Colon (tissue), 2 donors: ENCODE measurements around the gene MYO15B.

ENCODE experiments used
- FAIRE-seq: peaks from 2 replicates; lab custom pipeline; 2012; peaks lifted over from hg19 to GRCh38; lab: Jason Lieb, UNC
- donor health status: control.
- donor health status: control.

The MYO15B gene

DNA sequence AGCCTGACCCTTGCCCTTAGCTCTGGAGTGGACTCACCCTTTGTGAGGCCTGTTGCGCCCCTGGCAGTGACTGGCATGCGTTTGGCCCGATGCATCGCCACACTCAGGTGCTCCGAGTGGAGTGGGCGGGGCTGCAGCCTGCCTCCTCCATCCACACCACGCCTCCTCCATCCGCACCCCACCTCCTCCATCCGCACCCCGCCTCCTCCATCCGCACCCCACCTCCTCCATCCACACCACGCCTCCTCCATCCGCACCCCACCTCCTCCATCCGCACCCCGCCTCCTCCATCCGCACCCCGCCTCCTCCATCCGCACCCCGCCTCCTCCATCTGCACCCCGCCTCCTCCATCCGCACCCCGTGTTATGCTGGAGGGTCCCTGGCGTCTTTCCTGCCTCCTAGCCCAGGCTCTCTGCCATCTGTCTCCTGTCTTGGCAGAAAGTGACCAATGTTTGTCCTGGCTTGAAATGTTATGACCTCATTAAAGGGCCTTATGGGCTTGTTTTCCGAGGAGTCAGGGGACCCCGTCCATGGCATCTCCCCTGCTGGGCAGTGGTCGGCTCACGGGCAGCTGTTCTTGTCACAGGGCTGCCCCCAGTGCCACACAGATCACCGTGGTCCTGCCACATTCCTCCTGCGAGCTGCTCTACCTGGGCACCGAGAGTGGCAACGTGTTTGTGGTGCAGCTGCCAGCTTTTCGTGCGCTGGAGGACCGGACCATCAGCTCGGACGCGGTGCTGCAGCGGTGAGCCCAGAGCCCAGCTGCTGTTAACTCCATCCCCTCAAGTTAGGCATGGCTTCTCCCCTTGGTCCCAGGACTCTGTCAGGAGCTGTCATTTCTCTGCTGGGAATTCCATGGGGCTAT lies 28.7 kb upstream of the MYO15B start:
- FAIRE-seq = no peak

DNA sequence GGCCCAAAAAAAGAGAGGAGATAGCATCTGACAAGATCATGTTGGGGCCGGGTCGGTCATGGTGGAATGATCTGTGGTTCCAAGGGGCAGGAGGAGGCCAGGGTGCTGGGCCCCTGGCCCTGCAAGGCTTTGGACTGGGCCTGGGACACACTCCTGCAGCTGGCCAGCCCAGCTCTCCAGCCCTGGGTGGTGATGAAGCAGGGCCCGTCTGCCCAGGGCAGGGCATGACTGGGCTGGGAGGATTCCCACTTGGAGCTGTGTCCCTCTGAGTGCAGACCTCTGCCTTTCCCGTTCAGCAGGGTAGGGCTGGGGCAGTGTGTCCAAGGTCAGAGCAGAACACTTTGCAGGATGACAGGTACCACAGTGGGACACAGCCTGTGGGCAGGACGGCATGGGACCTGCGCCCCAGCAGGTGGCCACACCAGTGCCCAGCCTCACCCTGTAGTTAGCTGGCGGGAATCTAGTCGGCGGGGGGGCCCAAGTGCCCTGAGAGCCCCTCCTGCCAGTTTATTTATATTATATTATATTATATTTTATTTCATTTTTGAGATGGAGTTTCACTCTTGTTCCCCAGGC lies 27.6 kb upstream of the MYO15B start:
- FAIRE-seq = no peak

DNA sequence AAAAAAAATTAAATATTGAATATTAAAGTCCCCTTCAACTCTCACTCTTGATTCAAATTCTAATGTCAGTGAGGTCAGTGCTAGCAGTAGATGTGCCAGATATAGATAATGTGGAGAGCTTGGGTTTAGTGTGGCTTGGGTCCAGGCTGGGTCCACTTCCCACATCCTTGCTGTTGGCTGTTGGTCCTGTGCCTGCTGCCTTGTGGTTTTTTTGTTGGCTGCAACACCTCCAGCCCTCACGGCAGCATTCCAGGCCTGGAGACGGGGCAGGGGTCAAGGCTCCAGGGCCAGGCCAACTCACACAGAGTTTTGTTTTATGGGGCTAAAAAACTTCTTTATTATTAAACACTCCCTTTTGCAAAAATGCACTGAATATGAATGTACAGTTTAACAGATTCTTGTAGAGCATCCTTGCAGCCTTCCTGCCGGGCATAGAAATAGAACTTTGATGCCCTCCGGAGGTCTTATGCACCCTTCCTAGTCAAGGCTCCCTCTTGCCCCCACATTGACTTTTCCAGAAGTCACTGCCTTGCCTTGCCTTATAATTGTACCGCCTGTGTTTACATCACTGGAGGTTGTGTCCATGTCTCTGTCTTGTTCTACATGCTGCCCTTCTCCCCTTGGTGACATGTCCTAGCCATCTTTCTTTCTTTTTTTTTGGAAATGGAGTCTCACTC lies 25.5 kb upstream of the MYO15B start:
- no peak for FAIRE-seq

DNA sequence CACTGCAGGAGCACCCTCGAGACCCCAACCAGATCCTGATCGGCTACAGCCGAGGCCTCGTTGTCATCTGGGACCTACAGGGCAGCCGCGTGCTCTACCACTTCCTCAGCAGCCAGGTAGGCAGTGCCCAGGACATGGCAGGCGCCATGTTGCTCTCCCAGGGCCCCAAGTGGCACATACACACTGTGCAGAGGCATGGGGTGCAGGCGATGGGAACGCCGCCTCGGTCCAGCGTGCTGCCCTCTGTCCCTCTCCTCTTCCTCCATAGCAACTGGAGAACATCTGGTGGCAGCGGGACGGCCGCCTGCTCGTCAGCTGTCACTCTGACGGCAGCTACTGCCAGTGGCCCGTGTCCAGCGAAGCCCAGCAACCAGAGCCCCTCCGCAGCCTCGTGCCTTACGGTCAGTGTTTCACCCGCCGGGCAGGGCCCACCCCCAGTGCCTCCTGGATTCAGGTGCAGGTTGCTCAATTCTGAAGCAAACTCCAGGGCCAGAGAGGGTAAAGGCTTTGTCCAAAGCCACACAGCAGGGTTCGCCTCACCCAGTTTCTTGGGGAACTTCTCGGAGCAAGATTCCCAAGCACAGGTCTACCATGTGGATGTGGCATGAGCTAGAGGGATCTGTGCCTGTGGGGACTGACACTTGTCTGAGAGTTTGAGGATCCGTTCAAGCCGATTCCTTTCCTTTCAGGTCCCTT lies 24.4 kb upstream of the MYO15B start:
- no peak for FAIRE-seq

DNA sequence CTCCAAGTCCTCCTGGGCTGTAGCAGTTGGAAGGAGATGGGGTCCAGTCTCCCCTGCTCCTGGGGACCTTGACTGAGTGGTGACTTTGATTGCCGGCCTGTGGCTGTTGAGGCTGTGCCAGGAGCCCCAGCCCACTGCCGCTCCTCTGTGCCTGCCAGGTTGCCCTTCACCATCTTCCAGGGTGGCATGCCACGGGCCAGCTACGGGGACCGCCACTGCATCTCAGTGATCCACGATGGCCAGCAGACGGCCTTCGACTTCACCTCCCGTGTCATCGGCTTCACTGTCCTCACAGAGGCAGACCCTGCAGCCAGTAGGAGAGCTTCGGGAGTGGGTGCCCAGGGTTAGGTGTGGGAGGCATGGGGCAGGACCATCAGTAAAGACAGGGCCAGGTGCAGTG lies 23.4 kb upstream of the MYO15B start:
- FAIRE-seq = no peak

DNA sequence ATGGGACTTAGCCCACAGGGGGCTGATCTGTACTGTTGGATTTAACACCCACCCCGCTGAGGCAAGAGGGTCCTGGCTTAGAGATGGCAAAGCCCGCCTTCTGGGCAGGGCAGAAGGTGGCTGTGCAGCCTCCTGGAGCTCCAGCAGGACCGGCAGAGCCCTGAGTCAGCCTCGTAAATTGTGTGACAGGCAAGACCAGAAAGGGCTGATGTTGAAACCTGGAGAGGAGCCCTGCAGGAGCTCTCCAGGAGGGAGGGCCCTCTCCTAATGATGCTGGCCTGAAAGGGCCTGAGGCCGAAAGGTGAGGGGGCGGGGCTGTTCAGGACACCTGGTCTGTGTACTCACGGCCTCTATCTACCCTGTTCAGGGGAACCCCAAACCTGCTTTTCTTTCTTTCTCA lies 22.5 kb upstream of the MYO15B start:
- FAIRE-seq = no peak

DNA sequence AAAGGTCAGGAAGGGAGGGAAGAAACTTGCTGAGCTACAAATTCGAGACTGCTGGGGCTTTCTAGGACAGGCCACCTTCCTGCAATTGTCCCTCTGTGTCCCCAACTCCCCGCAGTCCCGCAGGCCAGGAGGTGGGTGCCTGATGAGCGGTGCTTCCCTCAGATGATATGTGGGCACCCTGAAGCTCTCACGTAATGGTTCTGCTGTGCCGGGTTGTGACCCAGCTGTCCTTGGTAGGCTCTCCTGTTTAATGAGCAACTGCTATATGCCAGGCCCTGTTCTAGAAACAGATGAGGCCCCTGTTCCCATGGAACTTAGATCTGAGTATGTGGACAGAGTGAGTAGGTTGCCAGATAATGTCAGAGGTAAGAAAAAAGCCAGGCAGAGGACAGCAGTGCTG lies 22.0 kb upstream of the MYO15B start:
- FAIRE-seq = no peak

DNA sequence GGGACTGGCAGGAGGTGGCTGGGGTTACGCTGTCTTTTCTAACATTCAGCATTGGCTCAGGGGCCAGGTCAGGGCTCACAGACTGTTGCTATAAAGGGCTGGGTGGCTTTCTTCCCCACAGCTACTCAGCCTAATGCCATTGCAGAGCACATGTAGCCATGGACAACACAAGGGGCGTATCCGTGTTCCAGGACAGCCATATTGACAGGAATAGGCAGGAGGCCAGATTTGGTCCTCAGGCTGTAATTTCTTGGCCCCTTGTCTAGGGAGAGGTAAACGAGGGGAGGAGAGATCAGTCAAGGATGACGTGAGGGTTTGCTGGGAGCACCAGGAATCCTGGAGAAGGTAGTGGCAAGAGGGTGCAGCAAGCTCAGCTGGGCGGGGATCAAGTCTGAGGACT lies 21.2 kb upstream of the MYO15B start:
- FAIRE-seq = no peak

DNA sequence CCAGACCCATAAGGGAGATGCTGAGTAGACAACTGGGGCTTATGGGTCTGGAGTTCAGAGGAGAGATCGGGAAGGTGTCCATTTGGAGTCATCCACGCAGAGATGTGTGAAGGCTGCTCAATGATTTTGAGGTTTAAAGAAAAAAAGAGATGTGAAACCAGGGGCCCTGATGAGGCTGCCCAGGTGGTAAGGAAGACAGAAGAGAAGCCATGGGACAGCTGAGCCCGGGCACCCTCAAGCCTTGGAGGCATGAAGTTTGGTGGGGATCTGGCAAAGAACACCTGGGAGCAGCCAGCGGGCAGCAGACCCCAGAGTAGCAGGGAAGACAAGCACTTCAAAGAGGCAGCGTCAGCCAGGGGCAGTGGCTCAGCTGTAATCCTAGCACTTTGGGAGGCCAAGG lies 20.8 kb upstream of the MYO15B start:
- no peak for FAIRE-seq

DNA sequence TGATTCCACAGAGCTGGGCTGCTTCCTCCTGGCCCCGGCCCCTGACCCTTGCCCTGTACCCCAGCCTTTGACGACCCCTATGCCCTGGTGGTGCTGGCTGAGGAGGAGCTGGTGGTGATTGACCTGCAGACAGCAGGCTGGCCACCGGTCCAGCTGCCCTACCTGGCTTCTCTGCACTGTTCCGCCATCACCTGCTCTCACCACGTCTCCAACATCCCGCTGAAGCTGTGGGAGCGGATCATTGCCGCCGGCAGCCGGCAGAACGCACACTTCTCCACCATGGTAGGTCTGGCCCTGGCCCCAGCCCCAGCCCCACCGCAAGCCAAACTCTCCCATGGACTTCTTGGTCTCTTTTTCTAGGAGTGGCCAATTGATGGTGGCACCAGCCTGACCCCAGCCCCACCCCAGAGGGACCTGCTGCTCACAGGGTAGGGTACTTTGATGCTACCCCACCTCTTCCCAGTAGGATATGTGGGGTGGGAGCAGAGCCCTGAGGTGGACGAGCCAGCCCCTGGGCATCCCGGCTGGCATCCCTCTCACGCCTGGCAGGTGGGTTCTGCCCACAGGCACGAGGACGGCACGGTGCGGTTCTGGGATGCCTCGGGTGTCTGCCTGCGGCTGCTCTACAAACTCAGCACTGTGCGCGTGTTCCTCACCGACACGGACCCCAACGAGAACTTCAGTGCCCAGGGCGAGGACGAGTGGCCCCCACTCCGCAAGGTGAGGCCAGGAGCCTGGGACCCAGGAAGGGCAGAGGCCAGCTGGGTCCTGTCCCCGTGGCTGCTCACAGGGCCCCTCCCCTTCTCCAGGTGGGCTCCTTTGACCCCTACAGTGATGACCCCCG lies 19.0 kb upstream of the MYO15B start:
- no peak for FAIRE-seq

DNA sequence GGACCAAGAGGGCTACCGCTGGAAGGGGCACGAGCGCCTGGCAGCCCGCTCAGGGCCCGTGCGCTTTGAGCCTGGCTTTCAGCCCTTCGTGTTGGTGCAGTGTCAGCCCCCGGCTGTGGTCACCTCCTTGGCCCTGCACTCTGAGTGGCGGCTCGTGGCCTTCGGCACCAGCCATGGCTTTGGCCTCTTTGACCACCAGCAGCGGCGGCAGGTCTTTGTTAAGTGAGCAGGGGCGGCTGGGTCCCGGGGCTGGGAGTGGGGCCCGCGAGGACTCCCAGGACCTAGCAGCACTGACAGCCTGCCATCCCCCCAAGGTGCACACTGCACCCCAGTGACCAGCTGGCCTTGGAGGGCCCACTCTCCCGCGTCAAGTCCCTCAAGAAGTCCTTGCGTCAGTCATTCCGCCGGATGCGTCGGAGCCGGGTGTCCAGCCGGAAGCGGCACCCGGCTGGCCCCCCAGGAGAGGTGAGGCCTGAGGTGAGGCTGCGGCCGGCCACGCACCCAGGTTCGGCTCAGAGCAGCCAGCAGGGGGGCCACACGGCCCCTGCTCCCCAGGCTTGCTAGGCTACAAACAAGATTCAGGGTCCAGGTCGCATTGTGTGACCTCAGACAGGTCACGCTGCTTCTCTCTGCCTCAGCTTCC lies 17.4 kb upstream of the MYO15B start:
- FAIRE-seq = no peak

DNA sequence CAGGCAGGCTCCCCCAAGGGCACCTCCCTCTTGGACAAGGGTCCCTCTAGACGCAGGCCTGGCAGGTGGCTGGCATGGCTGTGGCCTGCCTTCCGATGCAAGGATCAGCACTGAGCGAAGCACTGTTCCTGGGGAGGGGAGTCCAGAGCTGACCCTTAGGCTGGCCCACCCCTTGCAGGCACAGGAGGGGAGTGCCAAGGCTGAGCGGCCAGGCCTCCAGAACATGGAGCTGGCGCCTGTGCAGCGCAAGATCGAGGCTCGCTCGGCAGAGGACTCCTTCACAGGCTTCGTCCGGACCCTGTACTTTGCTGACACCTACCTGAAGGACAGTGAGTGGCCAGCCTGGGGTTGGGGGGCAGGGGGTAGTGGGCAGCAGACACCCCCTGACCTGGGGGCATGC lies 16.8 kb upstream of the MYO15B start:
- no peak for FAIRE-seq

DNA sequence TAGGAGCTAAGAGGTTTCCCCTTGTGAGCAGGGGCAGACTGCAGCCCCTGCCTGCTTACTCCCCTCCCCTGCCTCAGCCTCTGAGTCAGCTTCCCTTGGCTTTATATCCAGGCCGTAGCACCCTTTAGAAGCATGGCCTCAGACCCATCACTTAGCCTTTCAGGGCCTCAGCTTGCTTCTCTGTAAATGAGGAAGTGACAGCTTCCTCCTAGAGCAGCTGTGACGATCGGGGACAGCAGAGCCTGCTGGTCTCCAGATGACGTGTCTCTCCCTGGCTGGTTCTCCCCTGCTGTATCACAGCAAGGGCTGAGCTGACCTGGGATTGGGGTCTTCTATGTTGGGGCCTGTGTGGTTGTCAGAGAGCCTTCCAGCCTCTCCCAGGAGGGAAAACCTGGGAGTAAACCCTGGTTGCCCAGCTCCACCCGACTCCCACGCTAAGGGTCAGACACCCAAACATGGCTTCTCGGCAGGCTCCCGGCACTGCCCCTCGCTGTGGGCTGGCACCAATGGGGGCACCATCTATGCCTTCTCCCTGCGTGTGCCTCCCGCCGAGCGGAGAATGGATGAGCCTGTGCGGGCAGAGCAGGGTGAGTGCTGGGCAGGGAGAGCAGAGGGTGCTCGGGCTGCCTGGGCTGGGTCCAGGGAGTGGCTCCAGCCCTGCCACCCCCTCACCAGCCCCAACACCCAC lies 16.3 kb upstream of the MYO15B start:
- no peak for FAIRE-seq

DNA sequence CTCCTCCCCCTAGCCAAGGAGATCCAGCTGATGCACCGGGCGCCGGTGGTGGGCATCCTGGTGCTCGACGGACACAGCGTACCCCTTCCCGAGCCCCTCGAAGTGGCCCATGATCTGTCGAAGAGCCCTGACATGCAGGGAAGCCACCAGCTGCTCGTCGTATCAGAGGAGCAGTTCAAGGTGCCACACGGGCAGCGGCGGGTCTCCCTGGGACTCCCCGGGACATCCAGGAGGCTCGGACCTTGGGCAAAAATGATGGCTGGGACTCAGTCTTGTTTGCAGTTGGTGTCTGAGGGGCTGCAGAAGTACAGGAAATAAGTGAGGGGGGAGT lies 15.8 kb upstream of the MYO15B start:
- FAIRE-seq = no peak

DNA sequence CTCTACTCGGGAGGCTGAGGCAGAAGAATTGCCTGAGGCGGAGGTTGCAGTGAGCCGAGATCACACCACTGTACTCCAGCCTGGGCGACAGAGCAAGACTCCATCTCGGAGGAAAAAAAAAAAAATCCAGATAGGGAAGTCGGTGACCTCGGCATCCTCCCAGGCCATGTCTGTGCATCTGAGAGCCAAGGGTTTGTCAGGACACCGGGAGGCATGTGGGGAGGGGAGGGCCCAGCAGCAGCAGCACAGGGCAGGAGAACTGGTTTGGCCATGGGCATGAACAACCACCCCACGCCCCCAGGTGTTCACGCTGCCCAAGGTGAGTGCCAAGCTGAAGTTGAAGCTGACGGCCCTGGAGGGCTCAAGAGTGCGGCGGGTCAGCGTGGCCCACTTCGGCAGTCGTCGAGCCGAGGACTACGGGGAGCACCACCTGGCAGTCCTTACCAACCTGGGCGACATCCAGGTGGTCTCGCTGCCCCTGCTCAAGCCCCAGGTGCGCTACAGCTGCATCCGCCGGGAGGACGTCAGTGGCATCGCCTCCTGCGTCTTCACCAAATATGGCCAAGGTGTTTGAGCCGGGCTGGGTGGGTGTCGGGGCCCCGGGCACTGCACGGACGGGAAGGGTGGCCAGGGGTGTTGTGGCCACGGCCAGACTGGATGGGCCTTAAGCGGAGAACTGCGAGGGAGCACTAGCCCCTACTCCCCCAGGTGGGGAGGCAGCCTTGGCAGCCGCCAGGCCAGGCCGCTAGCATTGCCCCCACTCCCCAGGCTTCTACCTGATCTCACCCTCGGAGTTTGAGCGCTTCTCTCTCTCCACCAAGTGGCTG lies 14.7 kb upstream of the MYO15B start:
- no peak for FAIRE-seq

DNA sequence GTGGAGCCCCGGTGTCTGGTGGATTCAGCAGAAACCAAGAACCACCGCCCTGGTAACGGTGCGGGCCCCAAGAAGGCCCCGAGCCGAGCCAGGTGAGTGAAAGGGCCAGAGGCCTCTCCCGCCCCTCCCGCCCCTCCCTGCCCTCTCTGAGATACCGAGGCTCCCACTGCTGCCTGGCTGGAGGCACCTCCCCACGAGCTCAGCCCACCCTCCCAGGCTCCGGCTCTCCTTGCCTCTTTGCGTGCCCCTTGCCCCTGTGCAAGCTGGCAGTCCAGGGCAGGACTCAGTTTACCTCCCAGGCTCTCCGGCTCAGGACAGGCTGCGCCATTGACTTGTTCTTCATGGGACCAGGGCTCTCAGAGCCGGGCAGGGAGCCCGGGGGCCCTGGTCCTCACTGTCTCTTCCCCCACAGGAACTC lies 14.1 kb upstream of the MYO15B start:
- no peak for FAIRE-seq

DNA sequence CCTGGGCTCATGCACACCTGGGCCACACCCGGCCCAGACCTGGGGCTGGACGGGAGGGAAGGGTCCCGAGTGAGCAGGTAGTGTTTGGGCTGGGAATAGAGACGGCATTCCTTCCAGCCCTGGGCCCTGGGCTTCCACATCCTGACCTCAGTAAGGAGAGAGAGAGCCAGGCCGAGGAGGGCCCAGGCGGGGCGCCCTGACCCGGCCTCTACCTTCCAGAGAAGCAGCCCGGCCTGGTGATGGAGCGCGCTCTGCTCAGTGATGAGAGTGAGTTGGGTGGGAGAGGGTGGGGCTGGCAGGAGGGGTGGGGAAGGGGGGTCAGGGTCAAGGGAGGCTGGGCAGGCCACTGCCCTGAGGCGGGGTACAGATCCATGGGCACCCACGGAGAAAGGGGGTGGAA lies 13.6 kb upstream of the MYO15B start:
- FAIRE-seq = no peak

DNA sequence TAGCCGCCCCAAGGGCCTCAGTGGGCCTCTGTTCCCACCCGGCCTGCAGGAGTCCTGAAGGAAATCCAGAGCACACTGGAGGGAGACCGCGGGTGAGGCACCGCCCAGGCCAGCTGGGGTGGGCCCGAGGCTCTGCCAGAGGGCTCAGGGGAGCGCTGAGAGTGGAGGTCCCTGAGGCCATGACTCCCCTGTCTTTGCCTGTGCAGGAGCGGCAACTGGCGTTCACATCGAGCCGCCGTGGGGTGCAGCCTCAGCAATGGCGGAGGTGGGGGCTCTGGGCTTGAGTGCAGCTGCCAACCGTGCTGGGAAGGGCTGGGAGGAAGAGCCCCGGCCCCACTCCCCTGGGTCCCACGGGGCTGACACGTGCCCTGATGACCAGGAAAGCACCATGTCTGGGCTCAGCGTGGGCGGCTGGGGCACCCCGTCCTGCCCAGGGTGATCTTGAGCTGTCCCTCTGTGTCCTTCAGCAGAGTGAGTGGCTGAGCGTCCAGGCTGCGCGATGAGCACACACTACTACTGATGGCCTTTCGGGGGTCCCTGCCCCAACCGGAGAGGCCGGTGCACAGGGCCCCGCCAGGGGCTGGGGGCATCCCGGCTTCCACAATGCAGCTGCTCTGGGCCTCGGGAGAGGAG lies 13.1 kb upstream of the MYO15B start:
- no peak for FAIRE-seq

DNA sequence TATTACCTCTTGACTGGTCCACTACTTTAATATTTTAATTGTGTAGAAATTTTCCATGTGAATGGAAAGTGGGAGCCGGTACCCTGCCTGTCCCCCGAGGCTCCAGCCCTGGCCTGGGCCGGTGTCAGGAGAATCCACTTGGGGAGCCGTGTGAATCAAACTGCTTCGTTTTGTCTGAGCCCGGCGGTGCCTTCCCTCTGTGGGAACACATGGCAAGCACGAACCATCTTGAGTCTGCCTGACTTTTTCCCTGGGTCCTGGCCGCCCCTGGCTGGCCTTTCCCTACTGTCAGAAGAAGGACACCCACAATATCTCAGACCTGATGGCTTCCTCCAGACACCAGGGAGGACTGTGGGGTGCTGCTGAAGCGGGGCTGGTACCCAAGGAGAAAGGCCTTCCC lies 12.4 kb upstream of the MYO15B start:
- FAIRE-seq = no peak

DNA sequence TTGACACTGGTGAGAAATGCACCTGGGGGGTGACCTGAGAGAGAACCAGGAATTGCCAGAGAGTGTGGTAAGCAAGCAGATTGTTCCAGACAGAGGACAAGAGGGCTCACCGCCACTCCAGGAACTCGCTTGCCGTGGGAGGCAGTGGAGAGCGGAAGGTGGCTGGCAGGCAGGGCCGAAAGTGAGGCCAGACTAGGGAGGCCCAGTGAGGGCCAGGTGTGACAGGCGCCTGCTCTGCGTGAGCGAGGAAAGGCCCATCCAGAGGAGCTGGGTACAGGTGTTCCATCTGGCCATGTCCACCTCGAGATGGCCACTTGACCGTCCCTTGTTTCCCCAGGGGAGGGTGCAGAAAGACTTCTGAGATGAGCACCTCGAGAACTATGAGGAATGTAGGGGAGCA lies 11.9 kb upstream of the MYO15B start:
- no peak for FAIRE-seq
